Stimulated activated naive CD4-positive, alpha-beta T cell (primary cell): ENCODE measurements around the gene ATP12A.
A peak's percentile ranks its signal among the peaks of the same experiment; 100 is the strongest.

Experiments
- DNase-seq, 6 experiments: peaks; one replicate each; lab custom pipeline; 2025; lab: John Stamatoyannopoulos, UW

ATP12A gene

GRCh38 chr13:24680258-24680920 is at the start of gene ATP12A:
Gene ATP12A, plus strand, starts transcription at chr13:24680408. Its CDS starts 336 bp downstream, at chr13:24680744.
- DNase-seq = peak in 3 of 6 experiments; percentile 10 to 28 (median 11)

- no peak for DNase-seq
Observed at GRCh38 chr13:24630851-24631620, 49.2 kb upstream of the ATP12A start.

DNA sequence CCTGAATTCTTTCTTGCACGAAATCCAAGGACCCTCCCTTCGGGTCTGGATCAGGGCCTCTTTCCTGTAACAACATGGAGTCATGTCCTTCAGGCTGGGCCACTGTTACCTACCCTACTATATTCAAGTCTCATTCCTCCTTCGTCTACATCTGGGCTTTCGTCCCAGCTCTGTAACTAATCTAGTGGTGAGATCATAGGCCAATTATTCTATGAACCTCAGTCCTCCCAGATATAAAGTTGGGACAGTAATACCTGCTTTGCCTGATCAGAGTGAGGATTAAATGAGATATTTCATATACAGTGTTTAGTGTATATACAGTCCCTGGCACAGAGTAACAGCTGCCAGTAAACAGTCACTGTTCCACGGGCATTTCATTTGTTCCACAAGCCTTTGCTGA is 48.3 kb upstream of the ATP12A start:
- DNase-seq = no peak

GRCh38 chr13:24632382-24633121 is 47.7 kb upstream of the ATP12A start:
- no peak for DNase-seq

- no peak for DNase-seq
Observed at GRCh38 chr13:24636776-24637175, 43.4 kb upstream of the ATP12A start.

GRCh38 chr13:24638096-24638495 is 42.1 kb upstream of the ATP12A start:
- DNase-seq = no peak

DNA sequence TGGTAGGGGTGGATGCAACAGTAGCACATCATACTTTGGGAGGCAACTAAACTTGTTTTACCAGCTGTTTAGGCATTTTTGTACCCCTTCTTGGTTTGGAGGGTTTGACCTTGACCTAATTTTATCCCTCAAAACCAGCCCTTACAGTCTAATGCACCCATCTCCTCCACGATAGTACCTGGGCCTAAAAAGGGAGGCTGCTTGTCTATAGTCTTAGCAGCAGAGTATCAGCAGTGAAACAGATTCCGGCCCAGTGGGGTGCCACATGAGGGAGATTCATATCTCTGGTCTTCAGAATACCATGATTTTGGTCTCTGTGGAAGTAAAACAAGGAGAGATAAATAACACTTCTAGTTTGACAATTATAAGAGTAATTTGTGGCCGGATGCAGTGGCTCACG is 39.5 kb upstream of the ATP12A start:
- DNase-seq = no peak

GRCh38 chr13:24642219-24642618 is 38.0 kb upstream of the ATP12A start:
- DNase-seq = no peak

- DNase-seq = no peak
Observed at GRCh38 chr13:24644036-24644435, 36.2 kb upstream of the ATP12A start.

- no peak for DNase-seq
Observed at GRCh38 chr13:24648271-24648670, 31.9 kb upstream of the ATP12A start.

DNA sequence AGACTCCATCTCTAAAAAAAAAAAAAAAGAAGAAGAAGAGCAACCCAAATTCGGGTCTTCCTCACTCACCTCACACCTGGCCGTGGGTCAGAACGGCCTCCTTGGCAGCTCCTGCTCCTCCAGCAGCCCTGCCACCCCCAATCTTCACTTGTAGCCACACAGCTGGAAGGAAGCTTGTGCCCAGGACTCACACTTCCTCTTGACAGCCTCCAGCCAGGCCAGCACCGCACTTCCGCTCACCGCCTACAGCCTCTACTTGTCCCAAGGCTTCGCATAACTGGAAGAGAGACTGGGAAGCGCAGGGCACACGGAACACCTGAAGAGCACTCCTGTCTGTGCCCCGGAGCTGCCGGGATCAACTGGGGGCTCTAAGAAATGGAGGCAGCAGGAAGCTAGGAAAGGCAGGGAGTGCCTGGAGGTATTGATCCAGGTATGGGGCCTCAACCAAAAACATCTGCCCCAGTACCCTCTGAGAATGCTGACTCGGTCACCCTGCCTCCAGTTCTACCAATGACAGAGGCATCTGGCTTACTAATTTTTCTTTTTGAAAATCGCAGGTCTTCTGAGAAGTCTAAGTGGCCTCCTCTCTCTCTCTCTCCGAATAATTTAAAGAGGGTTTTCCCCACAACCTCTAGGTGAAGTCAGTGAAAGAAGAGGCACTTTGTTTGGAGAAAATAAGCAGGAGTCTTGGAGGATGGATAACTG is 31.1 kb upstream of the ATP12A start:
- DNase-seq = no peak

- no peak for DNase-seq
Observed at GRCh38 chr13:24649688-24650043, 30.5 kb upstream of the ATP12A start.

DNA sequence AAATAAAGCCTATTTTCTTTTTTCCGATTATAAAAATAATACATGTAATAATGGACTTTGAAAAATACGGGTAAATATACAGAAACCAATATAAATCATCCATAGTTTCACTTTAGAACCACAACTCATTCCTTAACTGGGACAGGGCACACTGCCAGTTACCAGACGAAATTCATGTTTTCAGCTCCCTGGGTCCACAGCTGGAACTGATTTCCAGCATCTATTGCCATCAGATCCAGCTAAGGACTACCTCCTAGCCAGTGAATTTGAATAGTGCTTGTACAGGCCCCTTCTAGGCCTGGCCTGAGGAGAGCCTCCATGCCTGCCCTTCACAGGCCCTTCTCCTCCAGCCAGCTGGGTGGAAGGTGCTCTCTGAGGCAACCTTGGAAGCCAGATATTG is 30.0 kb upstream of the ATP12A start:
- no peak for DNase-seq

- DNase-seq = no peak
Observed at GRCh38 chr13:24651718-24652345, 28.4 kb upstream of the ATP12A start.

- no peak for DNase-seq
Observed at GRCh38 chr13:24652359-24652758, 27.8 kb upstream of the ATP12A start.

GRCh38 chr13:24654741-24655140 is 25.5 kb upstream of the ATP12A start:
- DNase-seq = no peak

- DNase-seq = no peak
Observed at GRCh38 chr13:24659239-24659638, 21.0 kb upstream of the ATP12A start.

- no peak for DNase-seq
Observed at GRCh38 chr13:24660023-24660741, 20.0 kb upstream of the ATP12A start.

- no peak for DNase-seq
Observed at GRCh38 chr13:24661713-24662112, 18.5 kb upstream of the ATP12A start.

- DNase-seq = no peak
Observed at GRCh38 chr13:24662195-24663088, 17.8 kb upstream of the ATP12A start.
